Measurements from ENCODE around the gene EP300.

Gene EP300

DNA sequence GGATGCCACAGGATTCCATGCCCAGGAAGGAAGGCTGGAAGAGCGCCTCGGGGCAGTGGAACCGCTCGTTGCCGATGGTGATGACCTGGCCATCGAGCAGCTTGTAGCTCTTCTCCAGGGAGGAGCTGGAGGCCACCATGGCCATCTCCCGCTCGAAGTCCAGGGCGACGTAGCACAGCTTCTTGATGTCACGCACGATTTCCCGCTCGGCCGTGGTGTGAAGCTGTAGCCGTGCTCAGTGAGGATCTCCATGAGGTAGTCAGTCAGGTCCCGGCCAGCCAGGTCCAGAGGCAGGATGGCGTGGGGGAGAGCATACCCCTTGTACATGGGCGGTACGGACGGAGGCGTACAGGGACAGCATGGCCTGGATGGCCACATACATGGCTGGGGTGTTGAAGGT is 17.9 kb upstream of the EP300 start:
- ChIA-PET CTCF (no interaction called here), POLR2A (interaction anchor here (0.8 kb wide), 1 partner anchor 52 kb away, joined by 3 read pairs; no protein-coding TSS in a partner anchor)

DNA sequence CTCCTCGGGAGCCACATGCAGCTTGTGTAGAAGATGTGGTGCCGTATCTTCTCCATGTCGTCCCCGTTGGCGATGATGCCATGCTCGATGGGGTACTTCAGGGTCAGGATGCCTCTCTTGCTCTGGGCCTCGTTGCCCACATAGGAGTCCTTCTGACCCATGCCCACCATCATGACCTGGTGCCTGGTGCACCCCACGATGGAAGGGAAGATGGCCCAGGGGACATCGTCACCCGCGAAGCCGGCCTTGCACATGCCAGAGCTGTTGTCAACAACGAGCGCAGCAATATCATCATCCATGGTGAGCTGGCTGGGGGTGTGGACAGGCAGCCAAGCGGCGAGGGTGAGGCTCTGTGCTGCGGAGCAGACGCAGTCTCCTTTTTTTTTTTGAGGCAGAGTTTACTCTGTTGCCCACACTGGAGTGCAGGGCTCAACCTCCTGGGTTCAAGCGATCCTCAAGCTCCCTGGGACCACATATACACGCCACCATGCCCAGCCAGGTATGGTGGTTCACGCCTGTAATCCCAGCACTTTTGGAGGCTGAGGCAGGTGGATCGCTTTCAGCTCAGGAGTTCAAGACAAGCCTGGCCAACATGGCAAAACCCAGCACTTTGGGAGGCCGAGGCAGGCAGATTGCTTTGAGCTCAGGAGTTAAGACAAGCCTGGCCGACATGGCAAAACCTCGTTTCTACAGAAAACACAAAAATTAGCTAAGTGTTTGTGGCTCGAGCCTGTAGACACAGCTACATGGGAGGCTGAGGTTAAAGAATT is 17.3 kb upstream of the EP300 start:
- H3K4me1 ChIP-seq (ENCODE audit: control insufficient read depth, insufficient read depth, low read length) = no peaks in the 10 kb centered on the region
- H3K9me3 ChIP-seq (ENCODE audit: control insufficient read depth, insufficient read depth, low read depth, low read length) = no peaks in the 10 kb centered on the region
- no peak overlapping the region for H3K27ac ChIP-seq (ENCODE audit: extremely low read depth, low read depth, low read length)
- TF ChIP-seq ZNF670 (tag by site-specific recombination; IDR thresholded peaks at IDR 0.05; ENCODE audit: low read depth) (no peak), ZNF239 (tag by site-specific recombination; IDR thresholded peaks at IDR 0.05) (no peak), GLI2 (tag by site-specific recombination; IDR thresholded peaks at IDR 0.05; ENCODE audit: borderline replicate concordance, low read depth) (no peak), ZNF223 (tag by site-specific recombination; IDR thresholded peaks at IDR 0.05) (no peak), ZNF549 (tag by site-specific recombination; IDR thresholded peaks at IDR 0.05) (no peak), WT1 (tag by site-specific recombination; IDR thresholded peaks at IDR 0.05) (no peak), ZNF19 (tag by site-specific recombination; IDR thresholded peaks at IDR 0.05; ENCODE audit: low read depth) (no peak), ZNF596 (tag by site-specific recombination; IDR thresholded peaks at IDR 0.05) (no peak), ZFHX2 (tag by site-specific recombination; conservative IDR thresholded peaks at IDR 0.05) (no peak), ZBTB8A (tag by site-specific recombination; IDR thresholded peaks at IDR 0.05) (no peak), ZNF16 (tag by site-specific recombination; IDR thresholded peaks at IDR 0.05; ENCODE audit: low read depth) (no peak), ZFP41 (tag by site-specific recombination; IDR thresholded peaks at IDR 0.05; ENCODE audit: borderline replicate concordance) (no peak), TCF7L2 (IDR thresholded peaks at IDR 0.05; ENCODE audit: borderline replicate concordance, low read depth, low read length) (no peak), OSR2 (tag by site-specific recombination; IDR thresholded peaks at IDR 0.05) (no peak)
- TF ChIP-seq, protein P1, sequence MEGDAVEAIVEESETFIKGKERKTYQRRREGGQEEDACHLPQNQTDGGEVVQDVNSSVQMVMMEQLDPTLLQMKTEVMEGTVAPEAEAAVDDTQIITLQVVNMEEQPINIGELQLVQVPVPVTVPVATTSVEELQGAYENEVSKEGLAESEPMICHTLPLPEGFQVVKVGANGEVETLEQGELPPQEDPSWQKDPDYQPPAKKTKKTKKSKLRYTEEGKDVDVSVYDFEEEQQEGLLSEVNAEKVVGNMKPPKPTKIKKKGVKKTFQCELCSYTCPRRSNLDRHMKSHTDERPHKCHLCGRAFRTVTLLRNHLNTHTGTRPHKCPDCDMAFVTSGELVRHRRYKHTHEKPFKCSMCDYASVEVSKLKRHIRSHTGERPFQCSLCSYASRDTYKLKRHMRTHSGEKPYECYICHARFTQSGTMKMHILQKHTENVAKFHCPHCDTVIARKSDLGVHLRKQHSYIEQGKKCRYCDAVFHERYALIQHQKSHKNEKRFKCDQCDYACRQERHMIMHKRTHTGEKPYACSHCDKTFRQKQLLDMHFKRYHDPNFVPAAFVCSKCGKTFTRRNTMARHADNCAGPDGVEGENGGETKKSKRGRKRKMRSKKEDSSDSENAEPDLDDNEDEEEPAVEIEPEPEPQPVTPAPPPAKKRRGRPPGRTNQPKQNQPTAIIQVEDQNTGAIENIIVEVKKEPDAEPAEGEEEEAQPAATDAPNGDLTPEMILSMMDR (tag by site-specific recombination; IDR thresholded peaks at IDR 0.05) = no peak
- TF ChIP-seq, protein P2, sequence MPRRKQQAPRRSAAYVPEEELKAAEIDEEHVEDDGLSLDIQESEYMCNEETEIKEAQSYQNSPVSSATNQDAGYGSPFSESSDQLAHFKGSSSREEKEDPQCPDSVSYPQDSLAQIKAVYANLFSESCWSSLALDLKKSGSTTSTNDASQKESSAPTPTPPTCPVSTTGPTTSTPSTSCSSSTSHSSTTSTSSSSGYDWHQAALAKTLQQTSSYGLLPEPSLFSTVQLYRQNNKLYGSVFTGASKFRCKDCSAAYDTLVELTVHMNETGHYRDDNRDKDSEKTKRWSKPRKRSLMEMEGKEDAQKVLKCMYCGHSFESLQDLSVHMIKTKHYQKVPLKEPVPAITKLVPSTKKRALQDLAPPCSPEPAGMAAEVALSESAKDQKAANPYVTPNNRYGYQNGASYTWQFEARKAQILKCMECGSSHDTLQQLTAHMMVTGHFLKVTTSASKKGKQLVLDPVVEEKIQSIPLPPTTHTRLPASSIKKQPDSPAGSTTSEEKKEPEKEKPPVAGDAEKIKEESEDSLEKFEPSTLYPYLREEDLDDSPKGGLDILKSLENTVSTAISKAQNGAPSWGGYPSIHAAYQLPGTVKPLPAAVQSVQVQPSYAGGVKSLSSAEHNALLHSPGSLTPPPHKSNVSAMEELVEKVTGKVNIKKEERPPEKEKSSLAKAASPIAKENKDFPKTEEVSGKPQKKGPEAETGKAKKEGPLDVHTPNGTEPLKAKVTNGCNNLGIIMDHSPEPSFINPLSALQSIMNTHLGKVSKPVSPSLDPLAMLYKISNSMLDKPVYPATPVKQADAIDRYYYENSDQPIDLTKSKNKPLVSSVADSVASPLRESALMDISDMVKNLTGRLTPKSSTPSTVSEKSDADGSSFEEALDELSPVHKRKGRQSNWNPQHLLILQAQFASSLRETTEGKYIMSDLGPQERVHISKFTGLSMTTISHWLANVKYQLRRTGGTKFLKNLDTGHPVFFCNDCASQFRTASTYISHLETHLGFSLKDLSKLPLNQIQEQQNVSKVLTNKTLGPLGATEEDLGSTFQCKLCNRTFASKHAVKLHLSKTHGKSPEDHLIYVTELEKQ (tag by site-specific recombination; IDR thresholded peaks at IDR 0.05; ENCODE audit: borderline replicate concordance) = no peak
- TF ChIP-seq, protein P3, sequence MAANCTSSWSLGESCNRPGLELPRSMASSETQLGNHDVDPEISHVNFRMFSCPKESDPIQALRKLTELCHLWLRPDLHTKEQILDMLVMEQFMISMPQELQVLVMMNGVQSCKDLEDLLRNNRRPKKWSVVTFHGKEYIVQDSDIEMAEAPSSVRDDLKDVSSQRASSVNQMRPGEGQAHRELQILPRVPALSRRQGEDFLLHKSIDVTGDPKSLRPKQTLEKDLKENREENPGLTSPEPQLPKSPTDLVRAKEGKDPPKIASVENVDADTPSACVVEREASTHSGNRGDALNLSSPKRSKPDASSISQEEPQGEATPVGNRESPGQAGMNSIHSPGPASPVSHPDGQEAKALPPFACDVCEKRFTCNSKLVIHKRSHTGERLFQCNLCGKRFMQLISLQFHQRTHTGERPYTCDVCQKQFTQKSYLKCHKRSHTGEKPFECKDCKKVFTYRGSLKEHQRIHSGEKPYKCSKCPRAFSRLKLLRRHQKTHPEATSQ (tag by site-specific recombination; IDR thresholded peaks at IDR 0.05) = no peak
- H3K36me3 ChIP-seq (ENCODE audit: control insufficient read depth in 2 of 2, insufficient read depth in 1 of 2, low read length in 2 of 2) = no peaks in the 10 kb centered on the region
- H3K4me3 ChIP-seq (ENCODE audit: low read depth, low read length) = no peak overlapping the region
- ChIA-PET POLR2A (interaction anchor here (0.5 to 1.4 kb wide), 6 partner anchors 53 to 508 kb away, joined by 3 to 7 read pairs (median 4); partner anchors contain the start of gene ST13), CTCF (no interaction called here)

More for the DNA sequence above, 17.9 kb upstream of the EP300 start:
- TF ChIP-seq ZBTB7A (tag by site-specific recombination; IDR thresholded peaks at IDR 0.05; ENCODE audit: low read depth) (no peak), ZNF707 (tag by site-specific recombination; IDR thresholded peaks at IDR 0.05) (no peak), ZNF391 (tag by site-specific recombination; IDR thresholded peaks at IDR 0.05; ENCODE audit: borderline replicate concordance, low read depth) (no peak), ZNF76 (tag by site-specific recombination; IDR thresholded peaks at IDR 0.05; ENCODE audit: borderline replicate concordance, low read depth) (no peak), ZNF747 (tag by site-specific recombination; IDR thresholded peaks at IDR 0.05) (no peak), SCRT1 (tag by site-specific recombination; IDR thresholded peaks at IDR 0.05; ENCODE audit: borderline replicate concordance) (no peak), ZNF776 (tag by site-specific recombination; IDR thresholded peaks at IDR 0.05; ENCODE audit: borderline replicate concordance) (no peak), ZNF585B (tag by site-specific recombination; IDR thresholded peaks at IDR 0.05) (no peak), TRIM28 (IDR thresholded peaks at IDR 0.05; ENCODE audit: borderline replicate concordance, low read length) (no peak)
- TF ChIP-seq, protein P4, sequence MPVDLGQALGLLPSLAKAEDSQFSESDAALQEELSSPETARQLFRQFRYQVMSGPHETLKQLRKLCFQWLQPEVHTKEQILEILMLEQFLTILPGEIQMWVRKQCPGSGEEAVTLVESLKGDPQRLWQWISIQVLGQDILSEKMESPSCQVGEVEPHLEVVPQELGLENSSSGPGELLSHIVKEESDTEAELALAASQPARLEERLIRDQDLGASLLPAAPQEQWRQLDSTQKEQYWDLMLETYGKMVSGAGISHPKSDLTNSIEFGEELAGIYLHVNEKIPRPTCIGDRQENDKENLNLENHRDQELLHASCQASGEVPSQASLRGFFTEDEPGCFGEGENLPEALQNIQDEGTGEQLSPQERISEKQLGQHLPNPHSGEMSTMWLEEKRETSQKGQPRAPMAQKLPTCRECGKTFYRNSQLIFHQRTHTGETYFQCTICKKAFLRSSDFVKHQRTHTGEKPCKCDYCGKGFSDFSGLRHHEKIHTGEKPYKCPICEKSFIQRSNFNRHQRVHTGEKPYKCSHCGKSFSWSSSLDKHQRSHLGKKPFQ (tag by site-specific recombination; IDR thresholded peaks at IDR 0.05) = no peak
- Histone ChIP-seq H3K4me3 (ENCODE audit: low read depth, low read length) (no peak overlapping the region), H3K9me3 (ENCODE audit: control insufficient read depth, insufficient read depth, low read depth, low read length) (no peaks in the 10 kb centered on the region), H3K27ac (ENCODE audit: extremely low read depth, low read depth, low read length) (no peak overlapping the region), H3K4me1 (ENCODE audit: control insufficient read depth, insufficient read depth, low read length) (no peaks in the 10 kb centered on the region), H3K36me3 (ENCODE audit: control insufficient read depth in 2 of 2, insufficient read depth in 1 of 2, low read length in 2 of 2) (no peaks in the 10 kb centered on the region)

All from HEK293 (cell line).